Gastroesophageal sphincter (tissue), 3 donors: ENCODE results near the gene SCAP.

Experiments used
- CTCF ChIP-seq, 4 experiments: fragments of 200-600 bp in 2 of 4; fragments of 450-650 bp in 2 of 4; sonication (generic) in 1 of 4; IDR thresholded peaks; one replicate each; pipeline ENCODE4 v1.5.1; 2017 to 2019; ENCODE audit warnings: antibody characterized with exemption in 4 of 4, mild to moderate bottlenecking in 2 of 4, moderate library complexity in 2 of 4
- EP300 ChIP-seq: sonication (generic); formaldehyde crosslinking; IDR thresholded peaks from one replicate; pipeline ENCODE4 v1.6.1; 2017; ENCODE audit warnings: antibody characterized with exemption, mild to moderate bottlenecking
- POLR2A ChIP-seq, 2 donors: fragments of 450-650 bp; IDR thresholded peaks; one replicate each; pipeline ENCODE4 v1.6.1; 2017; ENCODE audit warnings: antibody characterized with exemption in 2 of 2, mild to moderate bottlenecking in 2 of 2, moderate library complexity in 1 of 2
- POLR2AphosphoS5 ChIP-seq: sonication (generic); formaldehyde crosslinking; IDR thresholded peaks from one replicate; pipeline ENCODE4 v1.6.1; 2017; ENCODE audit warnings: antibody characterized with exemption

GRCh38 chr3:47504113-47504512 lies 28.4 kb upstream of the SCAP start:
- no peak for TF ChIP-seq POLR2A (IDR thresholded peaks at IDR 0.05)
- no peak for TF ChIP-seq CTCF (IDR thresholded peaks at IDR 0.05)
- TF ChIP-seq POLR2AphosphoS5, result no peak
- no peak for TF ChIP-seq EP300
